SK-N-SH (cell line): ENCODE measurements around the gene RAB7B.

Experiments
- MXI1 ChIP-seq: IDR thresholded peaks from 2 replicates; pipeline ENCODE4 v1.6.1; 2012; ENCODE audit warnings: mild to moderate bottlenecking, low read depth, low read length, improper control_type of control experiment
- YY1 ChIP-seq: IDR thresholded peaks from 2 replicates; pipeline ENCODE4 v1.4.0; 2012; ENCODE audit warnings: low read depth, mild to moderate bottlenecking

- TF ChIP-seq YY1 (no peak), MXI1 (no peak)
These were observed 22.2 kb upstream of the RAB7B start for GRCh38 chr1:206025283-206025820.
